PFSK-1 (cell line): ENCODE measurements around the gene KRTAP5-1.

Source experiments
- FOXP2 ChIP-seq: optimal IDR thresholded peaks from 2 replicates; pipeline ENCODE3; 2011; ENCODE audit warnings: borderline replicate concordance, control low read depth, inconsistent platforms; ENCODE audit not compliant: insufficient read depth; ENCODE audit errors: extremely low read length, extremely low read depth
- POLR2AphosphoS5 ChIP-seq: IDR thresholded peaks from 2 replicates; pipeline ENCODE4 v1.6.1; 2012; ENCODE audit warnings: low read depth, mild to moderate bottlenecking, control low read depth, low read length, moderate library complexity
- SIN3A ChIP-seq: IDR thresholded peaks from 2 replicates; pipeline ENCODE4 v1.6.1; 2012; ENCODE audit warnings: mild to moderate bottlenecking, low read length, moderate library complexity, borderline replicate concordance; ENCODE audit not compliant: insufficient read depth
- TAF1 ChIP-seq: IDR thresholded peaks from 2 replicates; pipeline ENCODE4 v1.6.1; 2012; ENCODE audit warnings: low read length, control low read depth, borderline replicate concordance; ENCODE audit not compliant: insufficient read depth
- TF ChIP-seq, protein P1 (sequence below), 2 experiments: IDR thresholded peaks; 2 replicates each; pipeline versions ENCODE4 v1.6.1 to v1.8.0; 2011 to 2012; ENCODE audit warnings: low read depth in 2 of 2, low read length in 2 of 2, control low read depth in 1 of 2, inconsistent platforms in 1 of 2, mild to moderate bottlenecking in 1 of 2, moderate library complexity in 1 of 2; ENCODE audit not compliant: insufficient read depth in 1 of 2

The KRTAP5-1 gene

DNA sequence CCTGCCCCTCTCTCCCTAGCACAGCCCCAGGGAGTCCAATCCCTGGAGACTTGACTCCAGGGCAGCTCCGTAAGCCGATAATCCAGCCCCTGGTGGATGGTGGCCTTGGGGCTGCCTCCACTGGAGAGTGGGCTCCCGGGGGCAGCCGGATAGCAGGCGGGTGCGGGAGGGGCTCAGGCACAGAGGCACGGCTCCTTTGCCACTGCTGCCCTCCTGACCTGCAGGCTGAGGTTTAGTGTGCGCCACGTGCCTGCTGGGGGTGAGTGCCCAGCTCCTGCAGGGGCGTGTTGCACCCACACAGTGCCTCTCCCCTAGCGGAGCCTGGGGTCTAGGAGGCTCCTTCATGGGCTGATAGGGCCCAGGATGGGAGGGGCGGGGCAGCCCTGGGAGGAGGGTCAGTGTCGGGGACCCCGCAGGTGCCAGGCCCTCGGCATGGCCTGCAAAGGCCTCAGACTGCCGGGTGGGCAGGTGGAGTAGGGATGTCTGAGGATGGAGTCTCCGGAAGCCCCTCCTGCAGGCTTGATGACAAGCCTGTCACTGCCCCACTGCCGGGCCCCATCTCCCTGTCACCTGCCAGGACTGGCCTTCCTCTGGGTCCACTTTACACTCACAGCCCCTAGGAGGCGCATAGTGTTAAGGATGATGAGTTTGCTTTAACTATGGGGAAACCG lies 18.6 kb downstream of the KRTAP5-1 start:
- TF ChIP-seq TAF1 (no peak), FOXP2 (no peak), POLR2AphosphoS5 (no peak), SIN3A (no peak)
- TF ChIP-seq, protein P1, sequence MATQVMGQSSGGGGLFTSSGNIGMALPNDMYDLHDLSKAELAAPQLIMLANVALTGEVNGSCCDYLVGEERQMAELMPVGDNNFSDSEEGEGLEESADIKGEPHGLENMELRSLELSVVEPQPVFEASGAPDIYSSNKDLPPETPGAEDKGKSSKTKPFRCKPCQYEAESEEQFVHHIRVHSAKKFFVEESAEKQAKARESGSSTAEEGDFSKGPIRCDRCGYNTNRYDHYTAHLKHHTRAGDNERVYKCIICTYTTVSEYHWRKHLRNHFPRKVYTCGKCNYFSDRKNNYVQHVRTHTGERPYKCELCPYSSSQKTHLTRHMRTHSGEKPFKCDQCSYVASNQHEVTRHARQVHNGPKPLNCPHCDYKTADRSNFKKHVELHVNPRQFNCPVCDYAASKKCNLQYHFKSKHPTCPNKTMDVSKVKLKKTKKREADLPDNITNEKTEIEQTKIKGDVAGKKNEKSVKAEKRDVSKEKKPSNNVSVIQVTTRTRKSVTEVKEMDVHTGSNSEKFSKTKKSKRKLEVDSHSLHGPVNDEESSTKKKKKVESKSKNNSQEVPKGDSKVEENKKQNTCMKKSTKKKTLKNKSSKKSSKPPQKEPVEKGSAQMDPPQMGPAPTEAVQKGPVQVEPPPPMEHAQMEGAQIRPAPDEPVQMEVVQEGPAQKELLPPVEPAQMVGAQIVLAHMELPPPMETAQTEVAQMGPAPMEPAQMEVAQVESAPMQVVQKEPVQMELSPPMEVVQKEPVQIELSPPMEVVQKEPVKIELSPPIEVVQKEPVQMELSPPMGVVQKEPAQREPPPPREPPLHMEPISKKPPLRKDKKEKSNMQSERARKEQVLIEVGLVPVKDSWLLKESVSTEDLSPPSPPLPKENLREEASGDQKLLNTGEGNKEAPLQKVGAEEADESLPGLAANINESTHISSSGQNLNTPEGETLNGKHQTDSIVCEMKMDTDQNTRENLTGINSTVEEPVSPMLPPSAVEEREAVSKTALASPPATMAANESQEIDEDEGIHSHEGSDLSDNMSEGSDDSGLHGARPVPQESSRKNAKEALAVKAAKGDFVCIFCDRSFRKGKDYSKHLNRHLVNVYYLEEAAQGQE (IDR thresholded peaks at IDR 0.05; ENCODE audit: insufficient read depth in 1 of 2, low read depth in 2 of 2, low read length in 2 of 2), result no peak

DNA sequence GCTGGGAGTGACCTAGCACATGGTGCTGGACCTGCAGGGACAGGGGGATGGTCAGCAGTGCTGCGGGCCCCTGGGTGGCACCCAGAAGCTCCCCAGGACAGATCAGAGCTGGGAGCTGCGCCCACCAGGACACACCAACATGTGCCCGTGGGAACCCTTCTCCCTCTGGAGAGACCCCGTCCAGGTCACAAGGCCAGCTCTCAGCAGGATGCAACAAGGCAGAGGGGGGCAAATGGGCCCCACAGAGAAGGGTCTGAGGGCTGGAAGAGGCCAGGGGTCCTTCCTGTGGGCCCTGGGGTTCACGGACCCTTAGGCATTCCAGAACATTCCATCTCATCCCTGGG lies 19.2 kb downstream of the KRTAP5-1 start:
- no peak for TF ChIP-seq POLR2AphosphoS5
- TF ChIP-seq, protein P1 (IDR thresholded peaks at IDR 0.05; ENCODE audit: insufficient read depth in 1 of 2, low read depth in 2 of 2, low read length in 2 of 2), result no peak
- TF ChIP-seq TAF1, result no peak
- no peak for TF ChIP-seq SIN3A
- no peak for TF ChIP-seq FOXP2

DNA sequence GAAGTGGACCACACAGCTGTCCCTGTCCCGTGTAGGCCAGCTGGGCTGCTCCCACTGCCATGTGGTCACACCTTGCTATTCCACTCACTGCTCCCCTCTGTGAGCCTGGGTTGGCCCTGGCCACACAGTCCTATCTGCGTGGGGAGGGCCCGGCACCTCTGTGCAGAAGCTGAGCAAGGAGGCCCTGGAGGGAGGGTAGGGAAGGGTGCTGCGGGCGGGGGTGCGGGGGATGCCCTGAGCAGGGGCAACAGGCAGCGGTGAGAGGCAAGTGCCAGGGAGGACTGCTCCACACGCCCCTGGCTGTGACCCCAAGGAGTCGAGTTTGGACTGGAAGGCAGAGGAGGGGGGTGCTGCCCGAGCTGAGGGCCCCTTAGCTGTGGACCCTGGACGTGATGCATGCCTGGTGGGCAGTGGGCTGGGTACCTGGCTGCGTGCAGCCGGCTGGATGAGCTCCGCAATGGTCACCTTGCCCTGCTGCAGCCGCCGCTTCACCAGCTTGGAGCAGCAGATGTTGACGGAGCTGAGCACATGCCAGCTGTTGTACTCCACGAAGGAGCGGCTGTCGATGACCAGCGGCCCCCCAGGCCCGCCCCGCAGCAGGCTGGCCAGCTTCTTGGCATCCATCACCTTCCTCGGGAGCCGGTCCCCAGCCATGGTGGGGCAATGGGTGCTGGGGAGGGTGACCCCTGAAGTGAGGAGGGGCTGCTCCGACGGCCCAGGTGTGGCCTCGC lies 19.7 kb downstream of the KRTAP5-1 start:
- no peak for TF ChIP-seq SIN3A
- TF ChIP-seq POLR2AphosphoS5, result no peak
- TF ChIP-seq TAF1, result no peak
- TF ChIP-seq, protein P1 (IDR thresholded peaks at IDR 0.05; ENCODE audit: insufficient read depth in 1 of 2, low read depth in 2 of 2, low read length in 2 of 2), result no peak
- TF ChIP-seq FOXP2, result no peak

DNA sequence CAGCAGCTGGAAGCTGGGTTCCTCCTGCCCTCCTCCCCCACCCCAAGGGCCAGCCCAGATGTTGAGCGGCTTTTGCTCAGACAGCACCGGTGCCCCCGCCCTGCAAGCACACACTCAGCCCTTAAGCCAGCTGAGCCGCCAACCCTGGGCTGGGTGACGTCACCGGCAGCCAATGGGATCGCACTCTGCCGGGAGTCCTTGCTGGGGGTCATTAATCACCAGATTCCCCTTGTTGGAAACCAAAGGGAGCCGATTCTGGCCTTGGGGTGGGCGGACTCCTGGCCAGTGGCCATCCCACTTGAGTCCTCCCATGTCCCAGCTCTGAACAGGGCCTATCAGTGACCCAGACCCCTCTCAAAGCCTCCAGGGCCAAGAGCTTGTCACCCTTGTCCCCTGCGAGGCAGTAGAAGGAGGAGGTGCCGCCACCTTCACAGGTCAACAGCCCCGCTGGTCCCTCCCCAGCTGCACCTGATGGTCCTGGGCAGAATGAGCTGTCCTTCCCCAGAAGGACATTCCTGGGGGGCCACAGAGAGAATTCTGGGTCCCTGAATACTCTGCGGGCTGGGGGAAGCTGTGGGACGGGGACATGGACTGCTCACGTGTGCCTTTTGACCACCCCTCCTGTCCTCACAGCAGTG lies 20.4 kb downstream of the KRTAP5-1 start:
- no peak for TF ChIP-seq TAF1
- TF ChIP-seq POLR2AphosphoS5, result no peak
- TF ChIP-seq, protein P1 (IDR thresholded peaks at IDR 0.05; ENCODE audit: insufficient read depth in 1 of 2, low read depth in 2 of 2, low read length in 2 of 2), result no peak
